Bronchial epithelial cell (primary cell): ENCODE measurements around the gene IPO5. TPM values are rescaled to one million over a fixed set of nuclear protein-coding genes. Genes with fewer than 3 reads are reported as not detected.

Experiments used
- DNase-seq: peaks from one replicate; pipeline ENCODE4 v3.0.0-alpha.2; 2010; ENCODE audit warnings: low read depth
- FAIRE-seq: peaks from 2 replicates; lab custom pipeline; 2011; peaks lifted over from hg19 to GRCh38; lab: Jason Lieb, UNC
- H3K27me3 ChIP-seq: 2 replicates; pipeline ENCODE4 v1.5.1; 2011; ENCODE audit warnings: low read length; ENCODE audit not compliant: control insufficient read depth, insufficient read depth
- H3K36me3 ChIP-seq: 2 replicates; pipeline ENCODE4 v1.5.1; 2011; ENCODE audit warnings: low read length; ENCODE audit not compliant: control insufficient read depth, insufficient read depth
- H3K4me3 ChIP-seq: 2 replicates; pipeline ENCODE4 v1.5.1; 2011; ENCODE audit warnings: mild to moderate bottlenecking, low read depth, low read length, control low read depth
- total RNA-seq: library from RNA; depleted of rRNA; stranded (reverse); fragments of >200 nt; gene quantifications from 2 replicates; pipeline ENCODE4 v1.2.1, GENCODE V29; 2014
- TF ChIP-seq, protein P1 (sequence below): IDR thresholded peaks from 2 replicates; pipeline ENCODE4 v1.5.1; 2011; ENCODE audit warnings: mild to moderate bottlenecking, moderate library complexity, low read length, control low read depth, inconsistent platforms; ENCODE audit not compliant: insufficient read depth, severe bottlenecking

Gene IPO5
- total RNA-seq, 1 donor from 2014 or later, result 112 TPM

DNA sequence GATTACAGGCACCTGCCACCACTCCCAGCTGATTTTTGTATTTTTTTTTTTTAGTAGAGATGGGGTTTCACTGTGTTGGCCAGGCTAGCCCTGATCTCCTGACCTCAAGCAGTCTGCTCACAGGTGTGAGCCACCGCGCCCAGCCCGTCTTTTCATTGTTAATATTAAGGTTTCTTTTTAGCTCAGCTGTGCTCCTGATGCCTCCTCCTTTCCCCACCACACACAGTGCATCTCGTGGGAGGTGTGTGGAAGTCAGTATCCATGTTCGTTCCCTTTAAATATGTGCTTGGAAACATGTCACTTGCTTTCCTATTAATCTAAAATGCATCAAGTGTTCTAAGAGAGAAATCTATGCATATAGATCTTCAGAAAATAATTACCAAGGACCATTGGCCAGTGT lies 53.5 kb downstream of the IPO5 start:
- FAIRE-seq, result no peak
- peaks cover 24% of the 10 kb centered on the region for H3K36me3 ChIP-seq

DNA sequence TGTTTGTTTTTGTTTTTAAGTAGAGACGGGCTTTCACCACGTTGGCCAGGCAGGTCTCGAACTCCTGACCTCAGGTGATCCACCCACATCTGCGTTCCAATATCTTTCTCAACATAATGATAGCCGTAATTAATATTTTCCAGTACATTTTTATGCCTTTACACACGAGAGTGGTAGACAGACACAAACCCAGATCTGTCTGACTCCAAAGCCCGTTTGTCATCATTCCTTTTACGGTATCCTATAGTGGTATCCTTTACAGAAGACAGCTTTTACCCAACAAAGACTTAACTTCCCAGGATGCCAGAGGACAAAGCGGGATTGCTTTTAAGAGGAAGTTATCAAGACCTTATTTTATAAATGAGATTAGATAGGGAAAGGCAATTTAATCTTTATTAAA lies 59.8 kb downstream of the IPO5 start:
- no peak for FAIRE-seq
- Histone ChIP-seq H3K4me3 (no peak overlapping the region), H3K36me3 (peaks cover 10% of the 10 kb centered on the region), H3K27me3 (no peaks in the 10 kb centered on the region)
- DNase-seq, result no peak
- TF ChIP-seq, protein P1, sequence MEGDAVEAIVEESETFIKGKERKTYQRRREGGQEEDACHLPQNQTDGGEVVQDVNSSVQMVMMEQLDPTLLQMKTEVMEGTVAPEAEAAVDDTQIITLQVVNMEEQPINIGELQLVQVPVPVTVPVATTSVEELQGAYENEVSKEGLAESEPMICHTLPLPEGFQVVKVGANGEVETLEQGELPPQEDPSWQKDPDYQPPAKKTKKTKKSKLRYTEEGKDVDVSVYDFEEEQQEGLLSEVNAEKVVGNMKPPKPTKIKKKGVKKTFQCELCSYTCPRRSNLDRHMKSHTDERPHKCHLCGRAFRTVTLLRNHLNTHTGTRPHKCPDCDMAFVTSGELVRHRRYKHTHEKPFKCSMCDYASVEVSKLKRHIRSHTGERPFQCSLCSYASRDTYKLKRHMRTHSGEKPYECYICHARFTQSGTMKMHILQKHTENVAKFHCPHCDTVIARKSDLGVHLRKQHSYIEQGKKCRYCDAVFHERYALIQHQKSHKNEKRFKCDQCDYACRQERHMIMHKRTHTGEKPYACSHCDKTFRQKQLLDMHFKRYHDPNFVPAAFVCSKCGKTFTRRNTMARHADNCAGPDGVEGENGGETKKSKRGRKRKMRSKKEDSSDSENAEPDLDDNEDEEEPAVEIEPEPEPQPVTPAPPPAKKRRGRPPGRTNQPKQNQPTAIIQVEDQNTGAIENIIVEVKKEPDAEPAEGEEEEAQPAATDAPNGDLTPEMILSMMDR, result no peak

More for the DNA sequence above, 53.5 kb downstream of the IPO5 start:
- H3K4me3 ChIP-seq, result no peak overlapping the region
- TF ChIP-seq, protein P1, result no peak
- no peak for DNase-seq
- no peaks in the 10 kb centered on the region for H3K27me3 ChIP-seq

DNA sequence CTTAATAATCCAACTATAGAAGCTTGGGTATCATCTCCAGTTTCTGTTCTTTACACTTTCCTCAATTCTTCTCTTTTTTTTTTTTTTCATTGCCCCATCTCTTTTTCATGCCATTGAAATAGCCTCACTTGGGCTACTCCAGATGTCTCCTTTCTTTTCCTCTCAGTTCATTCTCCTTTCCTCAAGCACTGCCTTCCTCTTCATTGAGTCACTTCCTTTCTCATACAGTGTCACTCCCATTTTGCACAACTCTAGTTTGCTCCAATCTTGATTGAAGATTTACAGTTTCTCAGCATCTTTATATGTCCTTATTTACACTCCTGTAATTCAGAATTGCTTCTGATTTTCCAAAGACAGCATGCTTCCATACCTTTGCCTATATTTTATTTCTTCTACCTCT lies 61.3 kb downstream of the IPO5 start:
- peak; percentile 80 for DNase-seq
- TF ChIP-seq, protein P1, result no peak
- Histone ChIP-seq H3K36me3 (peaks cover 15% of the 10 kb centered on the region), H3K27me3 (no peaks in the 10 kb centered on the region), H3K4me3 (no peak overlapping the region)
- FAIRE-seq, result no peak

DNA sequence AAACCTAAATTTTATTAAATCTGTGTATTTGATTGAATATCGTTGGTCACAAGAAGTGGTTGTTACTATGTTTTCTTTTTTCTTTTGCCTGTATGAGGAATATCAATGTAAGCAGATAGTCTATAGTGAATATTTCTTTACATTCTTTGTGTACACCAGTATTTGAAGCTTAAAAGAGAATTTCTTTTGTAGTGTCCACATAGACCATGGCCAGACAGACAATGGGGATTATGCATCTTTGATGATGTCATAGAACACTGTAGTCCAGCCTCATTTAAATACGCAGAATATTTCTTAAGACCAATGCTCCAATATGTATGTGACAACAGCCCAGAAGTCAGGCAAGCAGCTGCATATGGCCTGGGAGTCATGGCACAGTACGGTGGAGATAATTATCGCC lies 64.8 kb downstream of the IPO5 start:
- DNase-seq (no peak), FAIRE-seq (no peak)
- no peak overlapping the region for H3K4me3 ChIP-seq
- H3K36me3 ChIP-seq, result peaks cover 17% of the 10 kb centered on the region
- H3K27me3 ChIP-seq, result no peaks in the 10 kb centered on the region
- TF ChIP-seq, protein P1, result no peak

DNA sequence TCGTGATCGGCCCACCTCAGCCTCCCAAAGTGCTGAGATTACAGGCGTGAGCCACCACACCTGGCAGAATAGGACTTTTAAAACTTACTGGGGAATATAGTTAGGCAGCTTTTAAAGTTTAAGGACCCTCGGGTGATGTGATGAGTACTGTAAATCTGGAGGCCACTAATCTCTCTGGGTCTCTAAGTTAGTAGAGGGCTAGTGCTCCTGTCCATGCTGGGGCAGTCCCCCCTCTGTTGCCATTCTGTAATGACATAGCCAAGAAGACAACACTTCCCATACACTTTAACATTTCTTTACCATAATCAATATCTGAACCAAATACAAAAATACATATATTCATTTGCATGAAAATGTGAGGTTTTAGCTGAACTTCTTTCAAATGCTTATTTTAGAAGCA lies 65.7 kb downstream of the IPO5 start:
- FAIRE-seq (no peak), DNase-seq (no peak)
- Histone ChIP-seq H3K27me3 (no peaks in the 10 kb centered on the region), H3K36me3 (peaks cover 16% of the 10 kb centered on the region), H3K4me3 (no peak overlapping the region)
- TF ChIP-seq, protein P1, result no peak

DNA sequence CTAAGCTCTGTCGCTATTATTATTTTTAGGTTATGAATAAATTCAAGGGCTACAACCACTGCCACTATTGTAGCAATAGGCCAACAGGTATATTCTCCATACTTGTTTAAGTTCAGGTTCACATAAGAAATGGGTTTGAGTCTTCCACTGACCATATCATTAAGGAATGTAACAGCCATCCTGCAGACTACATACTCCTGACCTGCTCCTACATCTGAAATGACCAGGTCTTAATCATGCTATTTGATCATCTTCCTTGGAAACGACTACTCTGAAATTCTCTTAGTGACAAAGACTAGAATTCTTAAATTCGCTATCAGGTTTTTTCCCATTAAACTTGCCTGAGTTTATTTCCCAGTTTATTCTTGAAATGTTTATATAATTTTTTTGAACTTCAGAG lies 66.8 kb downstream of the IPO5 start:
- H3K27me3 ChIP-seq, result no peaks in the 10 kb centered on the region
- no peak for DNase-seq
- H3K36me3 ChIP-seq, result peaks cover 16% of the 10 kb centered on the region
- no peak overlapping the region for H3K4me3 ChIP-seq
- TF ChIP-seq, protein P1, result no peak
- FAIRE-seq, result no peak
